ENCODE data around the gene TBC1D10A.

DNA sequence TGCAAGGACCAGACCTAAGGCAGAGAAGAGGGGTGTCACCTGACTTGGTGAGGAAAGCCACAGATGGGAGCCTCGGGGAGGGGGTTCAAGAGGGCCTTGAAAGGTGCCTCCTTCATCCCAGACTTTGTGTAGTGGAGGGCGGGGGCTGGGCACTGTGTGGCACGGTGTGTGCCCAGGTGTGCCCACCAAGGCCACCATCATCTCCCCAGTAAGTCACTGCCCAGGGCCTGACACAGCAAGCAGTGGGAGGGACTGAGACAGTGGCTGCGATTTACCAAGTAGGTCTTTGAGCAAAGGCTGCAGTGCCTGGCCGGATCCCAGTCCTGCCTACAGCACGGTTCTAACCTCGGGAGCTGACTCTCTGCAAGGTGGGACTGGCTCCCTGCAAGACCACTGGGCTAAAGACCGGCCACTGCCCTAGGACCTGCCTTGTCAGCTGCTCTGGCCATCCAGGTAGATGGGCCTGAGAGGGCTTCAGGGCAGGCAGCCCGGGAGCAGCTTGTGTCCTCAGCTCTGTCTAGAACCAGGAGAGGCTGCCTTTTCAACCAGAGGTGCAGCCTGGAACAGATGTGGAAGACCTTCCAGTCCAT is 61.5 kb downstream of the TBC1D10A start:
- no peak for TF ChIP-seq REST (tag by site-specific recombination; IDR thresholded peaks at IDR 0.05)
- TF ChIP-seq ZBTB1 (tag by site-specific recombination; IDR thresholded peaks at IDR 0.05): no peak
- TF ChIP-seq, protein P1, sequence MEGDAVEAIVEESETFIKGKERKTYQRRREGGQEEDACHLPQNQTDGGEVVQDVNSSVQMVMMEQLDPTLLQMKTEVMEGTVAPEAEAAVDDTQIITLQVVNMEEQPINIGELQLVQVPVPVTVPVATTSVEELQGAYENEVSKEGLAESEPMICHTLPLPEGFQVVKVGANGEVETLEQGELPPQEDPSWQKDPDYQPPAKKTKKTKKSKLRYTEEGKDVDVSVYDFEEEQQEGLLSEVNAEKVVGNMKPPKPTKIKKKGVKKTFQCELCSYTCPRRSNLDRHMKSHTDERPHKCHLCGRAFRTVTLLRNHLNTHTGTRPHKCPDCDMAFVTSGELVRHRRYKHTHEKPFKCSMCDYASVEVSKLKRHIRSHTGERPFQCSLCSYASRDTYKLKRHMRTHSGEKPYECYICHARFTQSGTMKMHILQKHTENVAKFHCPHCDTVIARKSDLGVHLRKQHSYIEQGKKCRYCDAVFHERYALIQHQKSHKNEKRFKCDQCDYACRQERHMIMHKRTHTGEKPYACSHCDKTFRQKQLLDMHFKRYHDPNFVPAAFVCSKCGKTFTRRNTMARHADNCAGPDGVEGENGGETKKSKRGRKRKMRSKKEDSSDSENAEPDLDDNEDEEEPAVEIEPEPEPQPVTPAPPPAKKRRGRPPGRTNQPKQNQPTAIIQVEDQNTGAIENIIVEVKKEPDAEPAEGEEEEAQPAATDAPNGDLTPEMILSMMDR (tag by site-specific recombination; IDR thresholded peaks at IDR 0.05): no peak
- no peak for TF ChIP-seq ZNF112 (tag by site-specific recombination; IDR thresholded peaks at IDR 0.05)
- TF ChIP-seq ZNF239 (tag by site-specific recombination; IDR thresholded peaks at IDR 0.05): no peak
- no peak for TF ChIP-seq ZNF791 (tag by site-specific recombination; IDR thresholded peaks at IDR 0.05)
- TF ChIP-seq, protein P2, sequence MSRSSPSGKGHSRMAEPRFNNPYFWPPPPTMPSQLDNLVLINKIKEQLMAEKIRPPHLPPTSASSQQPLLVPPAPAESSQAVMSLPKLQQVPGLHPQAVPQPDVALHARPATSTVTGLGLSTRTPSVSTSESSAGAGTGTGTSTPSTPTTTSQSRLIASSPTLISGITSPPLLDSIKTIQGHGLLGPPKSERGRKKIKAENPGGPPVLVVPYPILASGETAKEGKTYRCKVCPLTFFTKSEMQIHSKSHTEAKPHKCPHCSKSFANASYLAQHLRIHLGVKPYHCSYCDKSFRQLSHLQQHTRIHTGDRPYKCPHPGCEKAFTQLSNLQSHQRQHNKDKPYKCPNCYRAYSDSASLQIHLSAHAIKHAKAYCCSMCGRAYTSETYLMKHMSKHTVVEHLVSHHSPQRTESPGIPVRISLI (tag by site-specific recombination; IDR thresholded peaks at IDR 0.05): no peak
- TF ChIP-seq, protein P3, sequence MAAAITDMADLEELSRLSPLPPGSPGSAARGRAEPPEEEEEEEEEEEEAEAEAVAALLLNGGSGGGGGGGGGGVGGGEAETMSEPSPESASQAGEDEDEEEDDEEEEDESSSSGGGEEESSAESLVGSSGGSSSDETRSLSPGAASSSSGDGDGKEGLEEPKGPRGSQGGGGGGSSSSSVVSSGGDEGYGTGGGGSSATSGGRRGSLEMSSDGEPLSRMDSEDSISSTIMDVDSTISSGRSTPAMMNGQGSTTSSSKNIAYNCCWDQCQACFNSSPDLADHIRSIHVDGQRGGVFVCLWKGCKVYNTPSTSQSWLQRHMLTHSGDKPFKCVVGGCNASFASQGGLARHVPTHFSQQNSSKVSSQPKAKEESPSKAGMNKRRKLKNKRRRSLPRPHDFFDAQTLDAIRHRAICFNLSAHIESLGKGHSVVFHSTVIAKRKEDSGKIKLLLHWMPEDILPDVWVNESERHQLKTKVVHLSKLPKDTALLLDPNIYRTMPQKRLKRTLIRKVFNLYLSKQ (tag by site-specific recombination; IDR thresholded peaks at IDR 0.05; ENCODE audit: borderline replicate concordance): no peak
- no peak for TF ChIP-seq ZNF521 (tag by site-specific recombination; IDR thresholded peaks at IDR 0.05)
- TF ChIP-seq, protein P4, sequence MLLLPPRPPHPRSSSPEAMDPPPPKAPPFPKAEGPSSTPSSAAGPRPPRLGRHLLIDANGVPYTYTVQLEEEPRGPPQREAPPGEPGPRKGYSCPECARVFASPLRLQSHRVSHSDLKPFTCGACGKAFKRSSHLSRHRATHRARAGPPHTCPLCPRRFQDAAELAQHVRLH (tag by site-specific recombination; IDR thresholded peaks at IDR 0.05): no peak
- TF ChIP-seq ZNF350 (tag by site-specific recombination; IDR thresholded peaks at IDR 0.05): no peak
- TF ChIP-seq KLF16 (tag by site-specific recombination; IDR thresholded peaks at IDR 0.05): no peak
- no peak for TF ChIP-seq TCF7L2 (IDR thresholded peaks at IDR 0.05; ENCODE audit: borderline replicate concordance, low read depth, low read length)
- TF ChIP-seq ZNF169 (tag by site-specific recombination; IDR thresholded peaks at IDR 0.05): no peak
